Epithelial cell of esophagus (primary cell): ENCODE data around the gene MT4.

Experiments used
- DNase-seq: peaks from one replicate; pipeline ENCODE4 v3.0.0; 2010; ENCODE audit warnings: low read depth
- H3K4me3 ChIP-seq: 2 replicates; pipeline ENCODE4 v1.5.1; 2011; ENCODE audit warnings: mild to moderate bottlenecking, low read length, control low read depth
- CTCF ChIP-seq: IDR thresholded peaks from 2 replicates; pipeline ENCODE4 v1.5.1; 2011; ENCODE audit warnings: low read depth, mild to moderate bottlenecking, low read length, control low read depth, inconsistent platforms; ENCODE audit not compliant: insufficient read depth; ENCODE audit errors: missing control alignments

MT4 gene

DNA sequence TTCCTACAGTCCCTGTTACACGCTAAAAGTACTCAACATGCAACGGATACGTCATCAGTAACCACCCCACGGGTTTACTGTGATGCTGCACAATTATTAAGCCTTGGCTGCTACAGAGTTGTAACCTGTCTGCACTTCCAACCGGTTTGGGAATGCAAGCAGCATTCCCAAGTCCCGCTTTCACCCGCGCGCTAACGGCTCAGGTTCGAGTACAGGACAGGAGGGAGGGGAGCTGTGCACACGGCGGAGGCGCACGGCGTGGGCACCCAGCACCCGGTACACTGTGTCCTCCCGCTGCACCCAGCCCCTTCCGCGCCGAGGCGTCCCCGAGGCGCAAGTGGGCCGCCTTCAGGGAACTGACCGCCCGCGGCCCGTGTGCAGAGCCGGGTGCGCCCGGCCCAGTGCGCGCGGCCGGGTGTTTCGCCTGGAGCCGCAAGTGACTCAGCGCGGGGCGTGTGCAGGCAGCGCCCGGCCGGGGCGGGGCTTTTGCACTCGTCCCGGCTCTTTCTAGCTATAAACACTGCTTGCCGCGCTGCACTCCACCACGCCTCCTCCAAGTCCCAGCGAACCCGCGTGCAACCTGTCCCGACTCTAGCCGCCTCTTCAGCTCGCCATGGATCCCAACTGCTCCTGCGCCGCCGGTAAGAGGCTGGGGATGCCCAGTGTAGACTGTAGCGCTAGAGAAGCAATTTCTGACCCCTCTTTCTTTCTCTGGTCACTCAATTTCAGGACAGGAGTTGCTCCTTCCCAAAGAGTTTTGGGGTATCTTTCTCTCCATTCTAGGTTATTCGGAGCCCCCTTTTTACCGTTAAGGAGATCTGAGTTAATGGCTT lies 43.4 kb downstream of the MT4 start, which contains the start of gene MT2A:
MT2A (plus strand) TSS at position 542 of the 833 bp plus-strand sequence; CDS start at position 614, 72 bp downstream.
- H3K4me3 ChIP-seq, result peak within 1 kb of the TSS; percentile 81
- peak; percentile 98 for DNase-seq
- no peak for TF ChIP-seq CTCF

- DNase-seq, result no peak
- H3K4me3 ChIP-seq, result peak overlapping the region; percentile 81
- TF ChIP-seq CTCF, result no peak
Observed at GRCh38 chr16:56608876-56609462, 44.1 kb downstream of the MT4 start.

DNA sequence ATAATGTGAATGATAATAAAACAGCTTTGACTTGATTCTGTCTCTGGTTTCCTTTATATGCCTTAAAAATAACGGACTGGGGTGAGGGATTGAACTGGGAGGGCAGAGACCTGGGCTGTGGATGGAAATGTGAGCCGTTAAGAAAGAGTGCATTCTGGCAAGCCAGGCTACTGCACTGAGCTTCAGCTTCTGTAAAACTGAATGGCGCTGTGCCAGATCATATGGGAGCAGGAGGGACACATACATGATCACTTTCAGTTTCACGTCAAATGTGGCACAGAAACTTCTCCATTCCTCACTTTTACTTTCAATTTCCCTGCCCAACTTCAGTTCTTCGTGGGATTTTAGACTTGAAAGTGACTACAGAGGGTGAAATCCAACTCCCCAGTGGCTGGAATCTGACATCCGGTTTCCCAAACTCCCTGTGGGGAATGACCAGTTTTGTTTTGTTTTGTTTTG lies 44.6 kb downstream of the MT4 start:
- DNase-seq, result peak; percentile 71
- peak overlapping the region; percentile 81 for H3K4me3 ChIP-seq
- no peak for TF ChIP-seq CTCF

DNA sequence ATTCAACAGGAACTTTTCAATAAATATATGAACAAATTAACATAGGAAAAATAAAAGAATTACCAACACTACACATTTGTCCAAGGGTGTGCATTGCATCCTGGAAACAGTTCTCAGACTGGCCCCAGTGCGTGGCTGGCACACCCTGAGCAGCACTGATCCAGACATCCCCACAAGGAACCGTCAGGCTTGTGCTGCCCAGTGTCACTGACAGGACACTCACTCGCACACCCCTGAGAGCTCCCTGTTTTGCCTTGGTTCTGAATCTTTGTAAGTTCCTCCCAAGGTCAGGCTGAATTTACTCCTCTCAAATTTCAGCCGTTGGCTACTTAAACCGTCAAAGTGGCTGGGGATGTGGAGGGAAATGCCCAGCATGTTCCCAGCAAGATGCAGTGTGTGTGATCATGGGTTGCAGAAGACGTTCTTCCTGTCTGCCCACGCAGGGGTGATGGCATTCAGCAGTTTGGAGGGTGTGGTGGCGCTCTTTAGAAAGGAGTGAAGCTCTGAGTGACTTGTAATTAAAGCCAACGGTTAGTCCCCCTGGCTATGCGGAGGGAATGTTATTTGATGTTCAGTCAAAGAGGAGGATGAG lies 45.2 kb downstream of the MT4 start:
- peak overlapping the region; percentile 19 for H3K4me3 ChIP-seq
- no peak for TF ChIP-seq CTCF

GRCh38 chr16:56610609-56611111 lies 45.8 kb downstream of the MT4 start:
- DNase-seq, result no peak
- no peak overlapping the region for H3K4me3 ChIP-seq
- no peak for TF ChIP-seq CTCF

More for the DNA sequence above, 45.2 kb downstream of the MT4 start:
- DNase-seq, result peak; percentile 93

DNA sequence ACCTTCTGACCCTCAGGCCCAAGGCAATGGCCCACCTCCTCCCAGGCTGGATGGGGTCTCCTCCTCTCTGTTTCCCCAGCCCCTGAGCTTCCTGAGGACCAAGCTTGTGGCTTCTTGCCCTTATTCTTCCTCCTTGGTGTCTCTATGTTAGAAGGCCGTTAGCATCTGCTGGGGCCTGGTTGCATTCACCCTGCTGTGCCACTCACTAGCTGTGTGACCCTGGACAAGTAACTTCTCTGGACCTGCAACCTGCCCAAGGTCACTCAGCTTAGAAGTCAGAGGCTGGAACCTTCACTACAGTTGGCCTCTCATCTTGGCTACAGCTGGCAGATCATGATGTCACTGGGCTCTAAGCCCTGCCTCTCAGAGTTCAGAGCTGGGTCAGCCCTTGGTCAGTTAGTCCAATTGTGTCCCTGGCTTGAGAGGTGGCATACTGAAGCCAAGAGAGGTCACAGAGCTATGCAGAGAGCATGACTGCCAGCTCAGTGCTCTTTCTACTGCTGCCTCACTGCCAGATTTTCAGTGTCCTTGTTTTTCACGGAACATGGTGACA lies 46.5 kb downstream of the MT4 start:
- no peak for DNase-seq
- TF ChIP-seq CTCF, result no peak
- no peak overlapping the region for H3K4me3 ChIP-seq
